A549 treated with AZD9567 at 1 μM for 4 hours (cell line): ENCODE measurements around the gene PCDHGA6. TPM values are rescaled to one million over a fixed set of nuclear protein-coding genes. Genes with fewer than 3 reads are reported as not detected.

Experiments used
- total RNA-seq: library from RNA; stranded (reverse); fragments of 200-300 nt; extraction: Qiagen RNA extraction; gene quantifications from 5 replicates; pipeline ENCODE4 v1.2.3, GENCODE V29; 2022; ENCODE audit not compliant: insufficient read depth

The PCDHGA6 gene
- total RNA-seq: 0.14 to 0.20 TPM (median 0.18 TPM) in 4 of 5 replicates, not detected in the other

DNA sequence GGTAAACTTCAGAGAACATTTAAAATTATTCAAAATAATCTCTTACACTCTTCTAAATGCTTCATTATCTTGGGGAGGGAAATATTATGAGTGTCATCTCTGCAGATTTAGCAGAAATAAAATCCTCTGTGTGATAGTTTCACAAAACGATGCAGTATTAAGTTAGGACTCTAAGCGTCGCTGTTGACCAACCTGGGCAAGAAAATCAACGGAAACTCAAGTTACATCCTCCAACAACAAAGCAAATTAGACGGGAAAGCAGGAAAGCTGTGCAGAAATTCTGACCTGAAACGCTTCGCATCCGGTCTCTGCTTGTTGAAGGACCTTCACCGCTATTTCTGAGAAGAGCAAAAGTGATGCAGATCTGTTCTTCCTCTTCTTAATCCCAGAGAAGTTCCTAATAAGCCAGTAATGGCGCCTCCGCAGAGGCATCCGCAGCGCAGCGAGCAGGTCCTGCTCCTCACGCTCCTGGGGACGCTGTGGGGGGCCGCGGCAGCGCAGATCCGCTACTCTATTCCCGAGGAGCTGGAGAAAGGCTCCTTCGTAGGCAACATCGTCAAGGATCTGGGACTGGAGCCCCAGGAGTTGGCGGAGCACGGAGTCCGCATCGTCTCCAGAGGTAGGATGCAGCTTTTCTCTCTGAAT is at the start of gene PCDHGA6:
Gene PCDHGA6 (plus strand): TSS at position 219 of the 645 bp plus-strand sequence. CDS start 193 bp downstream, at position 412.

GRCh38 chr5:141330299-141331080 is 43.2 kb upstream of the PCDHGA6 start, which contains the start of gene PCDHGA1:
PCDHGA1 (plus strand) TSS chr5:141330514.

GRCh38 chr5:141338538-141339306 is 35.0 kb upstream of the PCDHGA6 start, which contains the start of gene PCDHGA2:
PCDHGA2 (plus strand) TSS chr5:141338760.

DNA sequence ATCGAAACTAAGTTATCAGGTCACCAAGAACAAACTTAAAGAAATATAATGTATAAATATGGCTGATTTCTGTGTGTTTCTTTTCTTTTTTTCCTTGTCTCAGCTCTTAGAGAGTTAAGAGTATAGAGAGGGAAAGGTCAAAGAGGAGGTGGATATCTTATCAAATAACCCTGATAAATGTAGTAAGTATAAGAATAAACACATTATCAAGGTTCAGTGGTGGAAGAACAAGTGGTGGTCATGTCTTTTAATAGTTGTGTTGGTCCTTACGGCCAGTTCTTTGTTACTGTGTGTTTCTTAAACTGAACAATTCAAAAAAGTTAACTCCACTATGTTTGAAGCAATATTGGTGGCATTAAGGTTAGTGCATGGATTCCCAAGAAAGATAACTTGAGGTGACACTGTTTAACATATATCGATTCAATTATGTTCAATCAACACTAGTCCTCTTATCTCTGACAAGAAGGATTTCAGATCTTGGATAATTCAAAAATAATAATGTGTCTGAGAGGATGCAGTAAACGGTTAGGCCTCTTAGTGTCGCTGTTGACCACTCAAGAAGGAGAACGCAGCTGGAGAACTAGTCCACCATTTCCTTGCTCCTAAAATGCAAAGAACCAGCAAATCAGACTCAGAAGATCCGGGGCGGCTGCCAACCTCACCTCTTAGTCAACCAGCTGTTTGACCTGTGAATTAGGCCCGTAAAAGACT is 30.3 kb upstream of the PCDHGA6 start, which contains the start of gene PCDHGA3:
Gene PCDHGA3 (plus strand): TSS at position 588 of the 711 bp plus-strand sequence. CDS start 205 bp downstream, outside the sequence.

GRCh38 chr5:141349917-141350619 is 23.6 kb upstream of the PCDHGA6 start, which contains the start of gene PCDHGB1:
PCDHGB1 (plus strand) TSS chr5:141350099; CDS start chr5:141350261, 162 bp downstream.

GRCh38 chr5:141354900-141355469 is 18.7 kb upstream of the PCDHGA6 start, which contains the start of gene PCDHGA4:
PCDHGA4 (plus strand) TSS chr5:141355021; CDS start chr5:141355108, 87 bp downstream.

GRCh38 chr5:141359790-141360426 is 13.8 kb upstream of the PCDHGA6 start, which contains the start of gene PCDHGB2:
PCDHGB2 (plus strand) TSS chr5:141359994; CDS start chr5:141360136, 142 bp downstream.

DNA sequence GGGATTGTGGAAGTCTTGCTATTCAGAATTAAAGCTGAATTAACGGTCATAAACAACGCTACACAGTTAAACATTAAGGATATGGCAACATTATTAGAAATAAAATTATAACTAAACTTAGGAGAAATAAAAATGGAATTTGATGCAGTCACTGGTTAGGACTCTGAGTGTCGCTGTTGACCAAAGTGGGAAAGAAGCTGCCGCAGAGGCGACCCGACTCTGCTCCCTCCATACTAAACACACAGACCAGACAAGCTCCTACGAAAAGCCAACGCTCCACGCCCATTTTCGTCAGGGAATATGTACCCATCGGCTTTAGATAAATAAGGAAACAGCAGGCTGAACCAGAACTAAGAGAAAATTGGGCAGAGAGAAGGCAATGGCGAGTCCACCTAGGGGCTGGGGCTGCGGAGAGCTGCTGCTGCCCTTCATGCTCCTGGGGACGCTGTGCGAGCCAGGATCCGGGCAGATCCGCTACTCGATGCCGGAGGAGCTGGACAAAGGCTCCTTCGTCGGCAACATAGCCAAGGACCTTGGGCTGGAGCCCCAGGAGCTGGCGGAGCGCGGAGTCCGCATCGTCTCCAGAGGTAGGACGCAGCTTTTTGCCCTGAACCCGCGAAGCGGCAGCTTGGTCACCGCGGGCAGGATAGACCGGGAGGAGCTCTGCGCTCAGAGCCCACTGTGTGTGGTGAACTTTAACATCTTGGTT is 9.6 kb upstream of the PCDHGA6 start, which contains the start of gene PCDHGA5:
Gene PCDHGA5 (plus strand): TSS at position 211 of the 709 bp plus-strand sequence. CDS start 169 bp downstream, at position 380.

GRCh38 chr5:141369994-141370848 is 3.5 kb upstream of the PCDHGA6 start, which contains the start of gene PCDHGB3:
PCDHGB3 (plus strand) TSS chr5:141370242; CDS start chr5:141370395, 153 bp downstream.

GRCh38 chr5:141382469-141383294 is 9.0 kb downstream of the PCDHGA6 start, which contains the start of gene PCDHGA7:
PCDHGA7 (plus strand) TSS chr5:141382742; CDS start chr5:141382900, 158 bp downstream.

GRCh38 chr5:141387557-141388311 is 14.0 kb downstream of the PCDHGA6 start, which contains the start of gene PCDHGB4:
PCDHGB4 (plus strand) TSS chr5:141387698; CDS start chr5:141387885, 187 bp downstream.

DNA sequence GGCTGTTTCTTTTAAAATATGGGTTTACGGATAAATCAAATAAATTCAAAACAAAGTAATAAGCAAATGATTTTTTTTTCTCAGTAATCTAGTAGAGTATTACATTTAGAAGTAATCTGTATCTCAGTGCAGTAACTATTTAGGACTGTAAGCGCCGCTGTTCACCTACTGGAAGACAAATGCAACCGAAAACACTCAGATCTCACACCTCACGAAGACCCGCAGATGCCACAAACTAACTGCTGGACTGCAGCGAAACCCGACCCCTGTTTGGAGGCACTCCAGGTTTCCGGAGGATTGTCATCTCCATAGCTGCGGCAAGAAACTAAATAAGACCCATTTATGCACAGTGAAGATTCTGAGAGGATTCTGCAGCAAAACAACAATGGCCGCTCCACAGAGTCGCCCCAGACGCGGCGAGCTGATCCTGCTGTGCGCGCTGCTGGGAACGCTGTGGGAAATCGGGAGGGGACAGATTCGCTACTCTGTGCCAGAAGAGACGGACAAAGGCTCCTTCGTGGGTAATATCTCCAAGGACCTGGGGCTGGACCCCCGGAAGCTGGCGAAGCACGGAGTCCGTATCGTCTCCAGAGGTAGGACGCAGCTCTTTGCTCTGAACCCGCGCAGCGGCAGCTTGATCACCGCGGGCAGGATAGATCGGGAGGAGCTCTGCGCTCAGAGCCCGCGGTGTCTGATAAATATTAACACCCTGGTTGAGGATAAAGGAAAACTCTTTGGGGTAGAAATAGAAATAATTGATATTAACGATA is 18.9 kb downstream of the PCDHGA6 start, which contains the start of gene PCDHGA8:
Gene PCDHGA8 (plus strand): TSS at position 205 of the 770 bp plus-strand sequence. CDS start 181 bp downstream, at position 386.

DNA sequence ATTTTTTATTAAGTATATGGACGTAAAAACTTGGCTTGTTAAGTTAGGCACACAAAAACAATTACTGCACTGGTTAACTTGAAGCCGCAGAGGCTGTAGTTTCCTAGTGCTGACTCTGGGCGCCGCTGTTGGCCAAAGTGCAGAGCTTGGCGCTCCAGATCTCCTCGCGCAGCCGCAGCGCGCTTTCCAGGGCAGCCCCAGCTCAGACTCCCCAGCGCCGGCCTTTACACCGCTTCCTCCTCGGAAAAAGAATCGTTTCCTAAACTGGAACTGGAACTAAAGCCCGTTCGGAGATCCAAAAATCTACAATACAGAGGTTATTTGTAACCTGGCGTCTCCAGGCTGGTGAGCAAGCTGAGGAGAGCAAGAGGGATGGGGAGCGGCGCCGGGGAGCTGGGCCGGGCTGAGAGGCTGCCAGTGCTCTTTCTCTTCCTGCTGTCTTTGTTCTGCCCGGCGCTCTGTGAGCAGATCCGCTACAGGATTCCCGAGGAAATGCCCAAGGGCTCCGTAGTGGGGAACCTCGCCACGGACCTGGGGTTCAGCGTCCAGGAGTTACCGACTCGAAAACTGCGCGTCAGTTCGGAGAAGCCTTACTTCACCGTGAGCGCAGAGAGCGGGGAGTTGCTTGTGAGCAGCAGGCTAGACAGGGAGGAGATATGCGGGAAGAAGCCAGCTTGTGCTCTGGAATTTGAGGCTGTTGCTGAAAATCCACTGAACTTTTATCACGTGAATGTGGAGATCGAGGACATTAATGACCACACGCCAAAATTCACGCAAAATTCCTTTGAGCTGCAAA is 24.3 kb downstream of the PCDHGA6 start, which contains the start of gene PCDHGB5:
Gene PCDHGB5 (plus strand): TSS at position 192 of the 796 bp plus-strand sequence. CDS start 181 bp downstream, at position 373.

GRCh38 chr5:141402553-141403243 is 29.0 kb downstream of the PCDHGA6 start, which contains the start of gene PCDHGA9:
PCDHGA9 (plus strand) TSS chr5:141402778; CDS start chr5:141402953, 175 bp downstream.

